Ascending aorta (tissue), 2 donors: ENCODE measurements around the gene BANP. TPM values are rescaled to one million over a fixed set of nuclear protein-coding genes. Genes with fewer than 3 reads are reported as not detected.
"Not testable (repeated sequence)": the region's sequence is repeated elsewhere in the genome, so short reads cannot be mapped to it uniquely, and the experiment has no call there.

Experiments
- DNase-seq, 2 donors: peaks; one replicate each; pipeline ENCODE4 v3.0.0-alpha.2; 2019; ENCODE audit warnings: low spot score in 2 of 2
- H3K27ac ChIP-seq, 2 donors: fragments of 200-600 bp; sonication (generic); one replicate each; pipeline ENCODE4 v1.5.1; 2016 to 2017; ENCODE audit warnings: mild to moderate bottlenecking in 1 of 2
- H3K27me3 ChIP-seq: fragments of 200-600 bp; sonication (generic); one replicate; pipeline ENCODE4 v1.5.1; 2017
- H3K36me3 ChIP-seq, 2 donors: fragments of 200-600 bp; sonication (generic); one replicate each; pipeline ENCODE4 v1.5.1; 2016
- H3K4me1 ChIP-seq, 2 donors: fragments of 200-600 bp; sonication (generic); one replicate each; pipeline ENCODE4 v1.5.1; 2016 to 2017; ENCODE audit warnings: mild to moderate bottlenecking in 1 of 2
- H3K4me3 ChIP-seq, 2 donors: fragments of 200-600 bp; sonication (generic); one replicate each; pipeline ENCODE4 v1.5.1; 2016 to 2017; ENCODE audit warnings: mild to moderate bottlenecking in 1 of 2
- H3K9me3 ChIP-seq, 2 donors: fragments of 200-600 bp; sonication (generic); one replicate each; pipeline ENCODE4 v1.5.1; 2016
- CTCF ChIP-seq, 3 experiments: fragments of 200-600 bp in 2 of 3; fragments of 450-650 bp in 1 of 3; sonication (generic) in 2 of 3; IDR thresholded peaks; one replicate each; pipeline ENCODE4 v1.5.1; 2016 to 2019; ENCODE audit warnings: antibody characterized with exemption in 3 of 3, mild to moderate bottlenecking in 1 of 3, moderate library complexity in 1 of 3
- intact Hi-C: fragments of 100-400 bp; cut with DNase I; formaldehyde crosslinking; loops from one replicate; pipeline ENCODE4 v1.15.1; 2023
- total RNA-seq: library from RNA; depleted of rRNA; stranded (reverse); fragments of >200 nt; gene quantifications from one replicate; pipeline ENCODE4 v1.1.0, GENCODE V29; 2016

BANP gene
- total RNA-seq, 1 donor from 2014 or later: 23.4 TPM

GRCh38 chr16:88041986-88042562, 90.8 kb downstream of the BANP start:
- H3K36me3 ChIP-seq: peaks cover 0 to 22% of the 10 kb centered on the region in 2 donors
- H3K4me3 ChIP-seq, H3K27me3 ChIP-seq, H3K27ac ChIP-seq, H3K4me1 ChIP-seq, intact Hi-C loops, DNase-seq, H3K9me3 ChIP-seq: not testable (repeated sequence)

DNA sequence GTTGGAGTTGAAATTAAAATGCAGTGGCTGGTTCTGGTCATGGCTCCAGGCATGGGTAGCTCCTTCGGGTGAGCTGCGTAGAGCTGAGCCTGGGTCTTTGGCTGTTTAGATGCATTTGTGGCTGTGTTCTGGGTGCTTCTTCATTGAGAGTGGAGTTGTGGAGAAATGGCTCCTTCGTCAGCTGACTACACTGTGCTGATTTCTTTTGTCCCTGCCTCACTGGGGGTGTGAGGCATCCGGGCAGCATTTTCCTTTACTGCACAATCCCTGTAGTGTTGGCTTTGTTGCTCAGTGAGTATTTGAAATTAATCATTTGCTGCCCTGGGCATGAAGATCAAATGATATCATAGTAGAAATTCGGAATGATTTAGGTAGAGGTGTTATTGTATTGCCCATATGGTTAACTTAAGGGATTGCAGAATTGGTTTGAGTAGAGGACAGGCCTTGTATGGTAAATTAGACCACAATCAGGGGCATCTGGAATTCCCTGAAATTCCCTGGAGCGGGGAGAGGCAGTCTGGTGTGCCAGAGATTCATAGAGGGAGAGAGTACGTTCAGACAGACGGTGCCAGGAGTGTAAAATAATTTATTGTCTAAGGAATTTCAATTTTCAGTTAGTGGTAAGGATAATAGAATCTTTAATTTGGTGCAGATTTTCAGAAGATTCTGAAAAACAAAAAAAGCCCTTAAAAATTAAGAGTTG, 92.1 kb downstream of the BANP start:
- peaks cover 5 to 19% of the 10 kb centered on the region in 2 donors for H3K36me3 ChIP-seq
- intact Hi-C loops, H3K4me1 ChIP-seq, H3K27ac ChIP-seq, H3K4me3 ChIP-seq, H3K27me3 ChIP-seq, DNase-seq, H3K9me3 ChIP-seq: not testable (repeated sequence)

- peaks cover 10 to 19% of the 10 kb centered on the region in 2 donors for H3K36me3 ChIP-seq
- intact Hi-C loops, H3K4me1 ChIP-seq, H3K27ac ChIP-seq, DNase-seq, H3K9me3 ChIP-seq, H3K4me3 ChIP-seq, H3K27me3 ChIP-seq: not testable (repeated sequence)
Observed at GRCh38 chr16:88044121-88044581, 92.9 kb downstream of the BANP start.

DNA sequence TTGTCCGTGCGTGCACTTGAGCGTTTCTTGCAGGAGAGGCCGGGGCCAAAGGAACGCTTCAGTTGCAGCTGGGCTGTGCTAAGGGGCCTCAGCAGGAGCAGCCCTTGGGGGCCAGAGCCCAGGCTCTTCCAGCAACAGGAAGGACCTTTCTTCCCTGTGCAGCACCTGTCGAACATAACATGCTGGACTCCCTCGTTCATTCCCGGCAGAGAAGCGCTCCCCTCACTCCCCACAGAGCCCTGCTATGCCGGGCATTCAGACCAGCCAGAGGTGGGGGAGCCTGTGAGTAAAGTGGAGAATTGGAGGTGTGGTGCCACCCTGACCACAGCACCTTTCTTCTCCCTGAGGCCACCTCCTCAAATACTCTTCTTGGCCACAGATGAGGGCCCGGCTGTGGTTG, 94.1 kb downstream of the BANP start:
- H3K27ac ChIP-seq, H3K27me3 ChIP-seq, H3K4me3 ChIP-seq, DNase-seq, H3K9me3 ChIP-seq, intact Hi-C loops, H3K4me1 ChIP-seq: not testable (repeated sequence)
- H3K36me3 ChIP-seq: peaks cover 13 to 14% of the 10 kb centered on the region in 2 donors

DNA sequence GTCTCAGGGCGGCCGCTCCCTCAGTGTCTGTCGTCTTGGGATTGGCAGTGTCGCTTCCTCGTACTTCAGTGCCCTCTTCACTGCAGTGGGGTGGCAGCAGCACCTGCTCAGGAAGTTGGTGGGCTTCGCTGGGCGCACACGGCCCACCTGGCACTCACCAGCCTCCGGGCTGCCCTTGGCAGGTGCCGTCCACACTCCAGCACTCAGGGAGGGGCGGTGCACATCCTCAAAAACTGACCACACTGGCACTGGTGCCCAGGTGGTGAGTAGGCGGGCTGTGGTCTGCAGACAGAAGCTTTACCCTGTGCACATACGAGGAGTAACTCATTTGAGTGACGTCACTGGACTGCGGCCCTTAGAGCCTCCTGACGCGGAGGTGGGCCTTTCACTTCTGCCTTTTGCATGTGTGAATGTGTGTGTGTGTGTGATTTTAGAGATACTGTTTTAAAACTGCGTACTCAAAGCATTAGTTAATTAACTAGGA, 94.6 kb downstream of the BANP start:
- Histone ChIP-seq H3K4me1 (no peaks in the 10 kb centered on the region), H3K9me3 (no peaks in the 10 kb centered on the region), H3K36me3 (peaks cover 16 to 19% of the 10 kb centered on the region in 2 donors), H3K27me3 (no peaks in the 10 kb centered on the region), H3K27ac (no peak overlapping the region), H3K4me3 (no peak overlapping the region)
- DNase-seq: no peak
- no peak for TF ChIP-seq CTCF (IDR thresholded peaks at IDR 0.05)
- intact Hi-C loops: no loop called here

DNA sequence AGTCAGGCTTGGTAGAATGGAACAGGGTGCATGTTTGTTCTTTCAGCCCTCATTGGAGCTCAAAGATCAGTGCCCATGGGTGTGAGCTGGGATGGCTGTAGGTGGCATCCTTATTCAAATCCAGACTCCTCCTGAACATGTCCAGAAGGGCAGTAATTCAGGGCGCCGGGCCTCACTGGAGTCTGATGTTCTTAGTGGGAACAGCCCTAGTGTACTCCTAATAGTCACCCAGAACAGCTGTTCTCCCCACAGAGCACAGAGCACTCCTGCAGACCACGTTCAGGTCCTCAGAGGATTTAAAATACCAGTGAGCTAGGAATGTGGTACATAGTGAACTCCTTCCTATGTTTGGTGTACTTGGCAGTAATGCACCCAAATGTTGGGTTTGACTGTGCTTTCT, 96.2 kb downstream of the BANP start:
- DNase-seq: no peak
- peaks cover 19 to 24% of the 10 kb centered on the region in 2 donors for H3K36me3 ChIP-seq
- intact Hi-C loops: no loop called here

GRCh38 chr16:88048985-88049384, 97.8 kb downstream of the BANP start:
- TF ChIP-seq CTCF (IDR thresholded peaks at IDR 0.05): no peak
- intact Hi-C loops: no loop called here
- H3K36me3 ChIP-seq: peaks cover 19 to 29% of the 10 kb centered on the region in 2 donors

More for the DNA sequence above, 96.2 kb downstream of the BANP start:
- Histone ChIP-seq H3K9me3 (no peaks in the 10 kb centered on the region), H3K27ac (no peak overlapping the region), H3K4me1 (no peaks in the 10 kb centered on the region), H3K27me3 (no peaks in the 10 kb centered on the region), H3K4me3 (no peak overlapping the region)
- TF ChIP-seq CTCF (IDR thresholded peaks at IDR 0.05): no peak

More at GRCh38 chr16:88048985-88049384, 97.8 kb downstream of the BANP start:
- Histone ChIP-seq H3K9me3 (no peaks in the 10 kb centered on the region), H3K27me3 (no peaks in the 10 kb centered on the region), H3K4me3 (no peak overlapping the region), H3K4me1 (no peaks in the 10 kb centered on the region), H3K27ac (no peak overlapping the region)
- DNase-seq: no peak
